GM12872 (cell line): ENCODE results near the gene OXCT1.
A peak's percentile ranks its signal among the peaks of the same experiment; 100 is the strongest.

Experiments
- CTCF ChIP-seq: IDR thresholded peaks from 3 replicates; pipeline ENCODE4 v1.5.1; 2011; ENCODE audit warnings: low read depth, mild to moderate bottlenecking, low read length, moderate library complexity; ENCODE audit not compliant: insufficient read depth

OXCT1 gene

GRCh38 chr5:41738710-41739354 lies 131.4 kb downstream of the OXCT1 start:
- TF ChIP-seq CTCF: no peak

GRCh38 chr5:41736641-41737040 lies 133.6 kb downstream of the OXCT1 start:
- no peak for TF ChIP-seq CTCF

DNA sequence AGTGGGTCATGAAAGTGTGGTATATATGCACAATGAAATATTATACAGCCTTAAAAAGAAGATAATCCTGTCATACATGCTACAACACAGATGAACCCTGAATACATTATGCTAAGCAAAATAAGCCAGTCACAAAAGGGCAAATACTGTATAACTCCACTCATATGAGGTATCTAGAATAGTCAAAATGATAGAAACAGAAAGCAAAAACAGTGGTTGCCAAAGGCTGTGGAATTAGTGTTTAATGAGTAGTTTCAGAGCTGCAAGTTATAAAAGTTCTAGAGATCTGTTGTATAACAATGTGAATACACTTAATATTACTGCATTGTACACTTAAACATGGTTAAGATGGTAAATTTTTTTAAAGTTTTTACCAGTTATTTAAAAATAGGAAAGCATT lies 135.0 kb downstream of the OXCT1 start:
- no peak for TF ChIP-seq CTCF

DNA sequence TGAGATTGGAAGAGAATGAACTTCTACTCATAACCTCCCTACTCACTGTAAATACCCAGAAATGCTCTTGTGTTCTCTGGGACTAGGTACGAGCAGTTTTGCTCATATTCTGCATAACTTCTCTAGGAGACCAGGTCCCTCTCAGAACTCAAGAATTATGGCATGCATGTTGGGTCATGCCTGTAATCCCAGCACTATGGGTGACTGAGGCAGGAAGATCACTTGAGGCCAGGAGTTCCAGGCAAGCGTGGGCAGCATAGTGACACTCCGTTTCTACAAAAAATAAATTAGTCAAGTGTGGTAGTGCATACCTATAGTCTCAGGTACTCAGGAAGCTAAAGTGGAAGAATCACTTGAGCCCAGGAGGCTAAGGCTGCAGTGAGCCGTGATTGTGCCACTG lies 141.9 kb downstream of the OXCT1 start:
- no peak for TF ChIP-seq CTCF

DNA sequence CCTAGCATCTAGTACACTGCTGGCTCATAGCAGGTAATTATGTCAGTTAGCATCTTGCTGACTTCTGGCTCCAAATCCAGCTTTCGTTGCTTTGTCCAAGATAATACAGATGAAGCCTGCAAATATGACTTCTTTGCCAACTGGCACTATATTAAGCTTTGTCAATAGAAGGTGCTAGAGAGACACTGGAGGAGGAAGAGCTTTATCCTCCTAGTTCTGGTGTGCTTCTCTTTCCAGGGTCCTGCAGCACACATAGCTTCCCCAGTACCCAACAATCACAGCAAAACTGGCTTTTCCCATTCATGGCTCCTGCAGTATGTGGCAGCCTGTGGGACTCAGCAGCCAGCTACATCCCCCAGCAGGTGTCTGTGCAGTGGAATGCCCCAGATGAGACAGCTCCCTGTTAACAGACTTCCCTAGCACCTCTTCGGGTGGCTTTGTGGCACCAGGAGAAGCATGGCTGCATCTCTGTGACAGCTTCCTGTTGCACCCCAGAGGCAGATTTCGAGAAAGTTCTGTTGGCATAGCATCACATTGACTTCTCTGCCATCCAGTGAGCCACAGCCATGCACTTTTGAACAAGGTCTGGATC lies 147.8 kb downstream of the OXCT1 start:
- peak; percentile 53 for TF ChIP-seq CTCF

DNA sequence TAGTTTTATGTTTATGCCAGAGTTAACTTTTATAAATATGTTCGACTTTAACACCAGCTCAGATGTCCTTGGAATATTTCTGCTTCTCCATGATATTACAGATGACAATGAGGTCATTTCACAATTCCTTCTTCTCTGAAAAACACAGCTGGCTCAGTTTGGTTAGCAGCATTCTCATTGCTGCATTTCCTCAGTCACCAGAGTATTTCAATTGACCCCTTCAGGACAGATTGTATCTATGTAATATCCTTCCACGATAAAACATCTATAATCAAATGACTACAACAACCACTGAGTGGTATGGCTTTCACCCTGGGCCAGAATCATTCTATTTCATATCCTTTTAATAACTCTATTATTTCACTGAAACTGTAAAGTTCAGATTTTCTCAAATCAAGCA lies 148.7 kb downstream of the OXCT1 start:
- no peak for TF ChIP-seq CTCF

DNA sequence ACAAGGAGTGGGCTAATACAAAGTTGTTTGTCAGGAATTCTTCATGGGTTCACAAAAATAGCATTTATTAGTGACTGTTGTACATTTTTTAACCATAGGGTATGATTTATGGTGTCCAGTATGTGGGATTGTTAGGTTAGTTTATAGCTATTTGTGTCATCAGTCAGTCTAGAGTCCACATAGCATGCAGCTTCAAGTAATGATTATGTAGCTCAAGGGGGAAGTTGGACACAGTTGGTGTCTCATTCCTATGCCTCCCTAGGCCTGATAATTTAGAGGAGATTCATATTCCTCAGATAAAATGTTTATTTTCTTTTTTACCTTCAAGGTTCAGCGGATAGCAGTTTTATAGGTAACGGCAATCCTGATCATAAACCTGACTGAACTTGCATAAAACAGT lies 153.8 kb downstream of the OXCT1 start:
- TF ChIP-seq CTCF: no peak
